HG02943 (cell line): ENCODE measurements around the gene PIRT.
"Not testable (repeated sequence)": the region's sequence is repeated elsewhere in the genome, so short reads cannot be mapped to it uniquely, and the experiment has no call there.

ENCODE experiments used
- ATAC-seq: cut with Tn5 transposase; IDR thresholded peaks from one replicate; pipeline ENCODE4 v1.9.1; 2021; ENCODE audit warnings: mild to moderate bottlenecking, low read depth, moderate library complexity; ENCODE audit not compliant: unreplicated experiment

PIRT gene

GRCh38 chr17:10837921-10838320 is at the start of gene PIRT:
Gene PIRT, minus strand, starts transcription at chr17:10838087. Its CDS starts 12,442 bp downstream, at chr17:10825645.
- ATAC-seq: no peak

GRCh38 chr17:10881959-10882358 is 44.1 kb upstream of the PIRT start:
- ATAC-seq: no peak

GRCh38 chr17:10879190-10879836 is 41.4 kb upstream of the PIRT start:
- no peak for ATAC-seq

- ATAC-seq: no peak
These were observed 38.2 kb upstream of the PIRT start for GRCh38 chr17:10875984-10876555.

GRCh38 chr17:10875430-10875851 is 37.6 kb upstream of the PIRT start:
- ATAC-seq: no peak

GRCh38 chr17:10871914-10872313 is 34.0 kb upstream of the PIRT start:
- no peak for ATAC-seq

GRCh38 chr17:10870336-10871050 is 32.6 kb upstream of the PIRT start:
- ATAC-seq: no peak

GRCh38 chr17:10868744-10869143 is 30.9 kb upstream of the PIRT start:
- ATAC-seq: not testable (repeated sequence)

GRCh38 chr17:10859051-10859450 is 21.2 kb upstream of the PIRT start:
- no peak for ATAC-seq

GRCh38 chr17:10857976-10858375 is 20.1 kb upstream of the PIRT start:
- ATAC-seq: no peak

- not testable (repeated sequence) for ATAC-seq
These were observed 8.7 kb upstream of the PIRT start for GRCh38 chr17:10846636-10847035.

- no peak for ATAC-seq
These were observed 7.5 kb upstream of the PIRT start for GRCh38 chr17:10845388-10845751.

GRCh38 chr17:10844621-10845387 is 6.9 kb upstream of the PIRT start:
- ATAC-seq: no peak

GRCh38 chr17:10843811-10844210 is 5.9 kb upstream of the PIRT start:
- ATAC-seq: no peak

- no peak for ATAC-seq
These were observed 4.8 kb upstream of the PIRT start for GRCh38 chr17:10842658-10843057.

GRCh38 chr17:10838682-10839081 is 795 bp upstream of the PIRT start:
- no peak for ATAC-seq

- no peak for ATAC-seq
These were observed 809 bp downstream of the PIRT start for GRCh38 chr17:10836966-10837590.

GRCh38 chr17:10836145-10836544 is 1.7 kb downstream of the PIRT start:
- ATAC-seq: no peak

GRCh38 chr17:10831696-10832095 is 6.2 kb downstream of the PIRT start:
- no peak for ATAC-seq

- ATAC-seq: no peak
These were observed 9.9 kb downstream of the PIRT start for GRCh38 chr17:10827898-10828552.
